Peyer's patch (tissue), 4 donors: ENCODE data around the gene SGCA. TPM values are rescaled to one million over a fixed set of nuclear protein-coding genes. Genes with fewer than 3 reads are reported as not detected.
A peak's percentile ranks its signal among the peaks of the same experiment; 100 is the strongest.

Experiments
- DNase-seq, 3 donors: peaks; one replicate each; pipeline ENCODE4 v3.0.0-alpha.2; 2017 to 2019
- H3K27ac ChIP-seq, 4 donors: fragments of 200-600 bp; sonication (generic); one replicate each; pipeline ENCODE4 v1.5.1; 2016 to 2019
- H3K27me3 ChIP-seq, 2 donors: fragments of 200-600 bp; sonication (generic); one replicate each; pipeline ENCODE4 v1.5.1; 2019
- H3K36me3 ChIP-seq, 3 donors: fragments of 200-600 bp; sonication (generic); one replicate each; pipeline ENCODE4 v1.5.1; 2016 to 2019
- H3K4me1 ChIP-seq, 4 donors: fragments of 200-600 bp; sonication (generic); one replicate each; pipeline ENCODE4 v1.5.1; 2016 to 2019
- H3K4me3 ChIP-seq, 4 donors: fragments of 200-600 bp; sonication (generic); 1 replicate in 3 of 4; 2 replicates in 1 of 4; pipeline ENCODE4 v1.5.1; 2016 to 2019; ENCODE audit warnings: mild to moderate bottlenecking in 1 of 4
- H3K9me3 ChIP-seq, 4 donors: fragments of 200-600 bp; sonication (generic); one replicate each; pipeline ENCODE4 v1.5.1; 2016 to 2019; ENCODE audit warnings: mild to moderate bottlenecking in 1 of 4
- CTCF ChIP-seq, 6 experiments: fragments of 450-650 bp in 4 of 6; fragments of 200-600 bp in 2 of 6; sonication (generic) in 1 of 6; IDR thresholded peaks; one replicate each; pipeline ENCODE4 v1.5.1; 2017 to 2019; ENCODE audit warnings: antibody characterized with exemption in 6 of 6, mild to moderate bottlenecking in 3 of 6, moderate library complexity in 1 of 6
- POLR2A ChIP-seq, 2 donors: fragments of 450-650 bp; IDR thresholded peaks; one replicate each; pipeline ENCODE4 v1.5.1; 2017; ENCODE audit warnings: antibody characterized with exemption in 2 of 2, mild to moderate bottlenecking in 2 of 2, moderate library complexity in 2 of 2
- total RNA-seq, 4 donors: library from RNA; depleted of rRNA; stranded (reverse); fragments of >200 nt; gene quantifications; one replicate each; pipeline ENCODE4 v1.1.0, GENCODE V29; 2016

Gene SGCA
- total RNA-seq, 4 donors from 2014 or later, result 2.9 to 3.5 (median 3.5) TPM; not detected in 1

GRCh38 chr17:50184611-50185398 is 19.0 kb downstream of the SGCA start:
- DNase-seq, result peak in 1 of 3 donors; percentile 58
- Histone ChIP-seq H3K27me3 (no peaks in the 10 kb centered on the region), H3K4me1 (peaks cover 3 to 17% (median 14%) of the 10 kb centered on the region in 4 donors), H3K36me3 (peaks cover 0 to 14% (median 0%) of the 10 kb centered on the region in 3 donors), H3K9me3 (no peaks in the 10 kb centered on the region), H3K4me3 (no peak overlapping the region), H3K27ac (peak overlapping the region in 2 of 4 donors; percentile 49 to 70)
- TF ChIP-seq CTCF (IDR thresholded peaks at IDR 0.05) (no peak), POLR2A (IDR thresholded peaks at IDR 0.05) (no peak)

GRCh38 chr17:50185631-50186471 is 20.0 kb downstream of the SGCA start:
- Histone ChIP-seq H3K4me1 (peaks cover 3 to 17% (median 14%) of the 10 kb centered on the region in 4 donors), H3K4me3 (no peak overlapping the region), H3K36me3 (peaks cover 0 to 20% (median 0%) of the 10 kb centered on the region in 3 donors), H3K27ac (no peak overlapping the region), H3K9me3 (no peaks in the 10 kb centered on the region), H3K27me3 (no peaks in the 10 kb centered on the region)
- no peak for TF ChIP-seq POLR2A (IDR thresholded peaks at IDR 0.05)
- TF ChIP-seq CTCF (IDR thresholded peaks at IDR 0.05), result no peak
- no peak for DNase-seq

GRCh38 chr17:50186661-50187393 is 21.0 kb downstream of the SGCA start:
- DNase-seq, result no peak
- TF ChIP-seq POLR2A (IDR thresholded peaks at IDR 0.05) (no peak), CTCF (IDR thresholded peaks at IDR 0.05) (no peak)
- no peak overlapping the region for H3K4me3 ChIP-seq
- peaks cover 0 to 28% (median 0%) of the 10 kb centered on the region in 3 donors for H3K36me3 ChIP-seq
- H3K27me3 ChIP-seq, result no peaks in the 10 kb centered on the region
- H3K9me3 ChIP-seq, result no peaks in the 10 kb centered on the region
- H3K27ac ChIP-seq, result no peak overlapping the region
- H3K4me1 ChIP-seq, result peaks cover 3 to 17% (median 14%) of the 10 kb centered on the region in 4 donors

- DNase-seq, result no peak
- Histone ChIP-seq H3K27ac (no peak overlapping the region), H3K4me1 (peaks cover 3 to 17% (median 14%) of the 10 kb centered on the region in 4 donors)
These were observed 21.6 kb downstream of the SGCA start for GRCh38 chr17:50187394-50187725.

More at GRCh38 chr17:50187394-50187725, 21.6 kb downstream of the SGCA start:
- Histone ChIP-seq H3K27me3 (no peaks in the 10 kb centered on the region), H3K9me3 (no peaks in the 10 kb centered on the region), H3K4me3 (no peak overlapping the region), H3K36me3 (peaks cover 0 to 33% (median 0%) of the 10 kb centered on the region in 3 donors)
- no peak for TF ChIP-seq CTCF (IDR thresholded peaks at IDR 0.05)
- TF ChIP-seq POLR2A (IDR thresholded peaks at IDR 0.05), result no peak
